Stimulated activated CD4-positive, alpha-beta T cell treated with anti-CD3 and anti-CD28 coated beads, Interleukin-12 subunit alpha, Interleukin-12 subunit beta, amount 100 ng/mL, for 24 hours (primary cell): ENCODE measurements around the gene LPIN2.

ENCODE experiments used
- DNase-seq, 2 experiments: peaks; one replicate each; pipeline ENCODE4 v3.0.0-alpha.2; 2020; ENCODE audit warnings: low read depth in 2 of 2

The LPIN2 gene

DNA sequence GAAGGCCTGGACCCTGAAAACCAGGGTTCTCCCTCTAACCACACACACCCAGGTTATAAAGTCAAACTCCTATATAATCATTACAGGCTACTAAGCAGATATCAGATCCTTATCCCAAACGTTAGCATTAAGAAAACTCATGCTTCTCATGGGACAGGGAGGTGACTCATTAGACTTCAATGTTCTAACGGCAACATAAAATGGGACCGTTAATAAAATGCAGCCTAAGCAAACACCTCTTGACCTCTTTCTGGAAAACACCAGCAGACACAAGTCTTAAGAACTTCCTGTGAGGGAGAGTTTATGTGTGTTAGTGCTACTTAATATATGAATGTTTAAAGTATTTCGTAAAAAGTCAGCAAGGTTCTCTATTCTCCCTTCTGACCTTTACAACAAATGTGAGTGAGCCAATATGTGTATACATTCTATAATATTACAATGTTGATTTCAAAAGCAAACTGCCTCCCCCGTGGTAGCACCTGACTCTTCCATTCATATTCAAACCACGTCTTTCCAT lies 31.7 kb downstream of the LPIN2 start:
- no peak for DNase-seq

DNA sequence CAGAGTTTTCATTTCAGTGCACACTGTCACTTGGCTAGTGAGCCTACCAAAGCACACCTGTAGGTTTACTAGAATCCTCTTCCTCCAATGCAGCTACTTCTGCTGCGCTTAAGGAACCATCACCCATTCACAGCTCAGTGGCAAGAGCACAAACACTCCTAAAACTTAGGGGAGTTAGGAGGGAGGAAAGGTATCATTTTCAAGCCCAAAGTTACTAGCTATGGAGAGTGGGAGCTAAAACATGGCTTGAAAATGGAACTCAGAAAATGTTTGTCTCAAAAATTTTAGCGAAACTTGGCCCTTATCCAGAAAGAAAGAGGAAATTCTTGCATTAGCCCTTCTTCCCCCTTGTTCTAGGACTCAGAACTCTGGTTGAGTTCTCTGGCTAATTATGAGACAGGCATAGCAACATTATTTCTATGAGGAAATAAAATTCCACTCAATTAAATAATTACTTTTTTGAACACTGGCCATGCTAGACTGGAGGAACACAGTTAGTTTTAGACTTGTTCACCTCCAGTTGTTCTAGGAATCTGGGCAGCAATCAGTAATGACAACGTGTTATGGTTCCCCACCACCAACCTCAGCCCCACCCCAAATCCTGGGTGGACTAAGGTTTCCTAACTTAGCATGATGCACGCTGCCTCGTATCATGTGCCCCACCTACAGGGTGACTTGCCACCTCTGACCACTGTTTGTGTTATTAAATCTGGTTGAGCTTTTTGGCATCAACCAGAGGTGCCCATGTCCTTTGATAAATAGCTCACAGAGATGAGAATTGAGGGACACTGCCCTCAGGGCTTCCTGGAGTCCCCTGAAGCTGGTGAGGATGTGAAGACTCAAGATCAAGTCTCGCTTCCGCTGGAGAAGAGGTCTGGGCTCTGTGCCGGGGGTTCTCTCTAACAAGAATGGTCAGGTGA lies 32.8 kb downstream of the LPIN2 start:
- DNase-seq: no peak

DNA sequence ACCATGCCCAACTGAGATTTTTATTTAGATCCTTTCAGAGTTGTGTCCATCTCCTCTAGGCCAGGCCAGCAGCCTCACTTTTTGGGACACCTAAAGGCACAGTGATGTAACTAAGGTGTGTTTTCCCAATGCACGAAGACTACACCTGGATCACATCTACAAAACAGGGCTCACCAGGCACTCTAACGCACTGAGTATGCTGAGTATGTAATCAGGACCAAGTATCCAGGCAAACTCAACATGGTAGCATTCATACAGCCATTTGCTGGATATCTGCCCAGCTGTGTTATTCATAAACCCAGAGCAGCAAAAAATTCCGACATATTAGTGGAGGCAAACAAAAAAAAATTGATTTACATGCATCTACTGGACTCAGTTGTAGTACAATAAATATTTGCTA lies 33.8 kb downstream of the LPIN2 start:
- no peak for DNase-seq

GRCh38 chr18:2978661-2979106 lies 34.3 kb downstream of the LPIN2 start:
- no peak for DNase-seq

GRCh38 chr18:2978208-2978607 lies 34.7 kb downstream of the LPIN2 start:
- no peak for DNase-seq

GRCh38 chr18:2976218-2977132 lies 36.5 kb downstream of the LPIN2 start:
- no peak for DNase-seq

DNA sequence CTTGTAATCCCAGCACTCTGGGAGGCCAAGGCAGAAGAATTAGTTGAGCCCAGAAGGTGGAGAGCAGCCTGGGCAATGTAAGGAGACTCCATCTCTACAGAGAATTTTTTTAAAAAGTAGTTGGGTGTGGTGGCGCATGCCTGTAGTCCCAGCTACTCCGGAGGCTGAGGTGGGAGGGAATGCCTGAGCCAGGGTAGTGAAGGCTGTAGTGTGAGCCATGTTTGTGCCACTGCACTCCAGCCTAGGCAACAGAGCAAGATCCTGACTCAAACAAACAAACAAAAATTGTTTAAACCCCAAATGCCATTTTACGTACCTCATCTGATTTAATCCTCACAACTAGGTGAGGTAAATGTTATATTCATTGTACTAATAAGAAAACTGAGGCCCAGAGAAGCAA lies 38.2 kb downstream of the LPIN2 start:
- DNase-seq: no peak

DNA sequence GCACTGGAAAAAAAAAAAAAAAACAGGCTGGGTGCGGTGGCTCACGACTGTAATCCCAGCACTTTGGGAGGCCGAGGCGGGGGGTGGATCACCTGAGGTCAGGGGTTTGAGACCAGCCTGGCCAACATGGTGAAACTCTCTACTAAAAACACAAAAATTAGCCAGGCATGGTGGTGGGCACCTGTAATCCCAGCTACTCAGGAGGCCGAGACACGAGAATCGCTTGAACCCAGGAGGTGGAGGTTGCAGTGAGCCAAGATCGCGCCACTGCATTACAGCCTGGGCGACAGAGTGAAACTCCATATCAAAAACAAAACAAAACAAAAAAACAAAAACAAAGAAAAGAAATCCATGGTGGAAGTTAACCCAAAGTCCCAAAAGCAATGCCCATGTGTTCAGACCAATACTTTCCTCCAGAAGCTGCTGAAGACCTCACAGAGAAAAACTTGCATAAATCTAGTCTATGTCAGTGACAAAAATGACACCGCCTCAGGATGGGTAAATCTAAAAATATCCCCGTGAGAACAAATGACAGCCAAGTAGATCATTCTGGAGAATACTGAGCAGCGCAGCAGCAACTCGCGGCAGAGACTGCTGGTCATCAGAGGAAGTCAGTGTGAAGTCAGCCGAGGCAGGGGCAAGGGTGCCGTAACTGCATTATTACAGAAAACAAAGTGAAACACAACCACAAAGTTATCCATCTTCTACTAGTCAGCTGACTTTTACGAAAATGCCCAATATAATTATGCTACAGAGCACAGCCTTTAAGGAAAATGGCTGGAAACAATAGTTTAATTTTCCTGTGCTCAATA lies 41.0 kb downstream of the LPIN2 start:
- DNase-seq: no peak

GRCh38 chr18:2970772-2971659 lies 41.9 kb downstream of the LPIN2 start:
- DNase-seq: no peak

DNA sequence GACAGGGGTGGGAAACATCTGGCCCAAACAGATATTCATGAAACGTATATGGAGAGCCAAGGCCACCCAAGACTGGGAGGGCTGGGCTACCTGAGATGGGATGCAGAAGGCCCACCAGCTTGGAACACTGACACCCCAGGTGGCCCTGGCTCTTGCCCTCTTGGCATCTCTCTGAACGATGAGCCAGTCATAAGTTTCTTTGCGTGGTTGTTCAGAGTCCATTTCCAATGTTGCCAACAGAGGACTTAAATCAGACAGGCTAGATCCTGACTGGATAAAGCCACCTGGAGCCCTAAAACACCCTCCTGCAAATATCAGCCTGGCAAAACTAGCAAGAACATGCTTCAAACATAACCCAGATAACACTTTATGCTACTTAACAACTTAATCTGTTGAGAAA lies 42.6 kb downstream of the LPIN2 start:
- DNase-seq: no peak

DNA sequence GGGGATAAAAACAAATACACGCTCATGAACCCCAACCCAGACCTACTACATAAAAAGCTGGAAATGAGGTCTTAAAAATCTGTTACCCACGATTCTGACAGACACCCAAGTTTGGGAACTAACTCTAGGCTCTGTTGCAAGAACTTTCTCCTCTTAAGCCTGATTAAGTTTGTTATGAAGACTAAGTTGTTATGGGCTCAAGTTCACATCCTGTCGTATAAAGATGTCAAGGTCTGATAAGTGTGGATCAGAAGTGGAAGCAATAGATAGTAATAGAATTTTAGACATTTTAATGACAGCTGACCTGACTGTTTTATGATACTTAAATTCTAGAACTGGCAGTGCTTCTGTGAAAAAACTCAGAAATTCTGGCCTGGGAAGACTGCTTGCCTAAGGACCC lies 43.2 kb downstream of the LPIN2 start:
- DNase-seq: no peak

GRCh38 chr18:2968606-2969005 lies 44.3 kb downstream of the LPIN2 start:
- no peak for DNase-seq

GRCh38 chr18:2967820-2968219 lies 45.1 kb downstream of the LPIN2 start:
- no peak for DNase-seq

DNA sequence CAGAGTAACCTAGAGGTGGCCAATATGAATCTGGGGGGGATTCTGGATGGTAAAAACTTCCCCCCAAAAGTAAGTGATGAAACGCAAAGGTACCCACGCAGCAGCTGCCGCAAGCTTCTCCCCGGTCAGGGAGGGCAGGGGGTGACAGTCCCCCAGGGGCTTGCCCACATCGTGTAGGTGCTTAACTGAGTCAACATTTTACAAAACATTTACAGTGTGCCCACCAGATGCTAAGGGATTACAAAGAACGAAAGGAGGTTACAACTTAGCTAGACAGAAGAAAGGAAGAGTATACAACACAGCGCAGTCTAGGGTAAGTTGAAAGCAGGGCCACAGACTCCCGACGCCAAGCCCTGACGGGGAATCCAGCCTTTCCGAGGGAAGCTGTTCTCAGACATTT lies 45.6 kb downstream of the LPIN2 start:
- DNase-seq: no peak

DNA sequence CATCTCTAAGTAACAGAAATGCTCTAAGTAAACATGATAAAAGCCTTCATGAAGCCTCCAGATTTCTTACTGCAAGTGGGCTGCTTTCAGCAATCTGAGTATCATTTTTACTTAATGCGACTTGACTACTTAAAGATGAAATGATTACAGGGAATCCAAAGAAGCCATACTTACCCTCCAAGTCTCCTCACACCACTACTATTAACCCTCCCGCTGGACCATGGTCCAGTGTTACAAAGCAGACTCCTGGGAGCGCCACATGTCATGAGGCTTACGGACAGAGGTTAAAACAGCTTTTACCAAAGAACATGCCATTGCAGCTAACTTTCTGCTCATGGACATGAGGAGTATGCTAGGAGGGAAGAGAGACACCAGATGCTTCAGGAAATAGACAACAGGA lies 46.4 kb downstream of the LPIN2 start:
- DNase-seq: no peak

DNA sequence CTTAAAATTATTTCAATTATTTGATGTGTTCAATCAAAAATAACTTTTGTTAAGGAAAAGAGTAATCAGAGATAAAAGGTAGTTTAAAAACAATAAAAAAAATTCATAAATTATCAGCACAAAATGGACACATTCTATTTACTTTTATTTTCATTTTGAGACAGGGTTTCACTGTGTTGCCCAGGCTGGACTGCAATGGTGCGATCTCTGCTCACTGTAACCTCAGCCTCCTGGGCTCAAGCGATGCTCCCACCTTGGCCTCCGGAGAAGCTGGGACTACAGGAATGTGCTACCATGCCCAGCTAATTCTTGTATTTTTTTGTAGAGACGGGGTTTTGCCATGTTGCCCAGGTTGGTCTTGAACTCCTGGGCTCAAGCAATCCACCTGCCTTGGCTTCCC lies 47.1 kb downstream of the LPIN2 start:
- DNase-seq: no peak

- DNase-seq: no peak
These were observed 48.5 kb downstream of the LPIN2 start for GRCh38 chr18:2964361-2965010.
